DLD1 (cell line): ENCODE results near the gene RIMS3.

ENCODE experiments used
- in situ Hi-C: cut with HindIII; loops from 2 replicates; pipeline ENCODE4 v1.10.0; 2017; ENCODE audit warnings: low sequenced_read_pairs

The RIMS3 gene

DNA sequence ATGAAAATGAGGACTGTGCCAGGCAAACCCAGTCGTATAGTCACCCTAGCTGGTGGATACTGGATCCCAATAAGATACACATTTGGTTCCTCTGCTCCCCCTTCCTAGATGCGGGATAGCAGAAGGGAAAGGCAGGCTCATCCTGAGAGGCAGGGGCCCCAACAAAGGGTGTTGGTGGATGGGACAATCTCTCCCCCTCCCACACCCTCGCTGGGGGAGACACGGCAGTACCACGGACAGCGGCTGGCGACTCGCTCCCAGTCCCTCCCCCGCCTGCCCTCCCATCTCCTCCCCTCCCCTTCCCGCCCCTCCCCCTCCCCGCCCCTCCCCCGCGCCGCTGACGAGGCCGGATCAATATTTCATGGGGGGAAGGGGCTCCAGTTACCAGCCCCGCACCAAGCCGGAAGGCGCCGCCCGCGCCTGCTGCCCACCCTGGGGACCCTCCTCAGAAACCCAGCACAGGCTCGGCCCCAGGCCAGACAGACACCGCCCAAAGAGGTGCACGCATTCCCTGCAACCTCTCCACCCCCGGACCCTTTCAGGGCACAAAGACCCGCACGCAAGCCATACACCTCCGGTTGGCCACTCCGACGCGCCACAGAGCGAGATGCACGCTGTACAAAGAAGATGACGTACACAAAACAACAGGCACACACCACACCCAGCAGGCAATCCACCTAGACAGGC is 11.5 kb downstream of the RIMS3 start:
- in situ Hi-C loops: no loop called here

DNA sequence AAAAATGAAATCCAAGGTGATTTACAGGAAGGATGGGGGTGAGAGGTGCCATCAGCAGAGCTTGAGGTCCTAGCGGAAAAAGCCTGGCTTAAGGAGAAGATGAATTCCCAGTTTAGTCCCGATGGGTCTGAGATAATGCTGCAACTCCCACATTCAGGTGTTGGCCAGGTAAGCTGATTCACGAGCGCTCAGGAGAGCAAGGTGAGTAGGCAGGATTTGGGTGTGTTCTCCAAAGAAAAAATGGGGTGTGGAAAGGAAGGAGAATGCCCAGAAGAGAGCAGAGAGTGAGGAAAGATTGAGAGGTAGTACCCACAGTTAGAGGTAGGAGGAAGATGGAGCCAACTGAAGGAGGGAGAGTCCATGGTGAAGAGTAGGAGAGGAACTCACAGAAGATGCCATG is 12.5 kb downstream of the RIMS3 start:
- in situ Hi-C loops: no loop called here

DNA sequence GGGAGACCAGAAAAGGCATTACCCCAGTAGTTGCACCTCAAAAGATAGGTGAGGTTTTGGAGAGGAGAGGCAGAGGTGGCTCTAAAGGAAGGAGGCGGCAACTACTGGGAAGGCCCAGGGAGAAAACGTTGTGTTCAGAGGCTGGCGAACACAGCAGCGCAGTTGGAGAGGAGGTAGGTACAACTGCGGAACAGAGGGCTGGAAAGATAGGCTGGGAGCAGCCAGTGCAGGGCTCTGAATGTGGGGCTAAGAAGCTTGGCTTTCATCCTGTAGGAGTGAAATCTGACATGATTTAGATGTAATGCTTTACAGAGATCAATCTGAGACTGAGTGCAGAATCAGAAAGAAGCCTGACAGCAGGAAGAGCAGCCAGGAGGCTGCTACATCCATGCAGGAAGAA is 13.0 kb downstream of the RIMS3 start:
- in situ Hi-C loops: no loop called here

DNA sequence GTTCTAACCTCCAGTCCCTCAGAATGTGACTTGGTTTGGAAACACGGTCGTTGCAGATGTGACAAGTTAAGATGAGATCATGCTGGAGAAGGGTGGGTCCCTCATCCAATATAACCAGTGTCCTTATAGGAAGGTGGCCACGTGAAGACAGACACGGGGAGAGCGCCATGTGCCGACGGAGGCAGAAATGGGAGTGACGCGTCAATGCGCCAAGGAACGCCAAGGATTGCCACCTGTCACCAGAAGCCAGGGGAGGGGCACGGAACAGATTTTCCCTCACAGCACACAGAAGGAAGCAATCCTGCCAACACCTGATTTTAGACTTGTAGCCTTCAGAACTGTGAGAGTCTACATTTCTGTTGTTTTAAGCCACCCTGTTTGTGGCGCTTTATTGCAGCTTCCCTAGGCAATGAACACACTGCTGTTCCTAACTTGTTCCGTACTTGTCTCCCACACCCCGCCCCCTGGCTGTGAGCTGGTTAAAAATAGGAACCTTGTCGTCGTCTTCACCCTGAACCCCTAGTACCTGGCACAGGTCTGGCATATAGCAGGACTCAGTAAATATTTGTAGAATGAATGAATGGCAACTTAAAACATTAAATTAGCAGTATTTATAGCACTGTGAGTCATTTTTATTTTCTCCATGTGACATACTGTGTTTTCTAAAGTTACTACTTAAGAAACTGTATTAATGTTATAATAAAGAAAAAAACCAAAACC is 14.2 kb downstream of the RIMS3 start:
- in situ Hi-C loops: no loop called here

DNA sequence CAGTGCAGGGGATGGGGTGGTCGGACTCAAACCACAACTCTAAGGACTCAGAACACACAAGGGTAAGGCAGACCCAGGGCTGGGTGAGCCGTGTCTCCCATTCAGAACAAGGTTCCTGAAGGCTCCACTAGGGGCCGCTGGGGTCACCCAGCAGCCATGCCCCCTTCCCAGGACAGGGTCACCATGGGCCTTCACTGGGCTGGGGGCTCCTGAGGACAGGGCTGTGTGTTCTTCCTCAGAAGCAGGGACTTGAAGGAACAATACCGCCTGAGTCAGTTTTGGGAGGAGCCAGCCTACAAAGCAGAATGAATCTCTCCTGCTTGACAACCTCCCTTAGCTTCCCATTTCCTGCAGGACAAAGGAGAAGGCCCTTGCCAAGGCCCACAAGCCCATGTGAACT is 15.4 kb downstream of the RIMS3 start:
- in situ Hi-C loops: no loop called here

DNA sequence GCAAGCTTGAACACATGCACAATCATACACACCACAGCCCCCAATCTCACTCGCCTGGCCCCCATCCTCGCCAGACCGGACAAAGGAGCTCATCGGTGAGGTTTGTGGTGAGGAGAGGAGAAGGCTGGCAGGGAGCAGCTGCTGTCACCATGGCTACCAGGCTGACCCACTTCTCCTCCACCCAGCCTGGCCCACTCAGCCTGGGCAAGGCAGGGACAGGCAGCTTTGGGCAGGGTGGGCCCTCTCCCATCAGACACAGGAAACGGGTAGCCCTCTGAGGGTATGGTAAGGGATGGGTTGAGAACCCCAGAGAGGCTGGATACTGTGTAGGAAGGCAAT is 15.9 kb downstream of the RIMS3 start:
- in situ Hi-C loops: no loop called here

DNA sequence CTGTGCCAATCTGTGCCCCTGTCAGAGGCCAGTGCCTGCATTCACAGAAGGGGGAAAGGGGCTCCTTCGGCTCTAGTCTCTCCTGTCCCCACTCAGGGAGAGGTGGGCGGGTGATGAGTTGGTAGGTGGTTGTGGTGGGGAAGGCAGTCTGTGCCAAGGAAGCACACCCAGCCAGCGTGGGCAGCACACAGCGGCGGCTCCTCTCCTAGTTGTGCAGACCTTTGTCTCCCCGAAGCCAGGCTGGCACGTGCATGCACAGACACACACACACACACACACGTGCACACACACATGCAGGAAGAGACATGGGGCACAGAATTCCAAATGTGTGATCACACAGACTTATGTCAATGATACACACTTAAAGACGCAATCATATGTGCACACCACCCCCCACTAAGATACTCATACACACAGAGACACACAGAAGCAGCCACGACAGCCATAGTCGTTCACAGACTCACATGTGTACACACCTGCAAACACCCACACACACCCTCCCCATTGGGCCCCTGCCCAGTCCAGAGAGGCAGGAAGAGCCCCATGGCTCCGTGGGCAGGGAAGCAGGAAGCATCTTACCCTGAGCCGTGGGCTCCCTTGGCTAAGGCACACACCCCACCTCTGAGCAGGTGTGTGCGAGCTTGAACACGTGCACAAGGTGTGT is 16.4 kb downstream of the RIMS3 start:
- in situ Hi-C loops: no loop called here

DNA sequence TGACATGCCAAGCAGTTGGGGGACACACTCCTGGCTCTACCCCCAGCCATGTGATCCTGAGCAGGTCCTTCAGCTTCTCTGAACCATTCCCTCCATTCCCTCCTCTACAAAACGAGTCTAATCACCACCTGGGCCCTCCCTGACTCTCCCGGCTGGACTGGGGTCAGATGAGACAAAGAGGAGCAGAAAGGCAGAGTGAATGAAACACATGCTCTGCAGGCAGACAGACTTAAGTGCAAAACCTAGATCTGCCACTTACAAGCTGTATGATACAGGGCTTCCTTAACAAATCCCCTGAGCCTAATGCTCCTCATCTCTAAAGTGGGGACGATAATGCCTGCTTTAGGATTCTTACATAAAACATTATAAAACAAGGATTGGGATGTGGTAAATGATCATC is 17.3 kb downstream of the RIMS3 start:
- in situ Hi-C loops: no loop called here

DNA sequence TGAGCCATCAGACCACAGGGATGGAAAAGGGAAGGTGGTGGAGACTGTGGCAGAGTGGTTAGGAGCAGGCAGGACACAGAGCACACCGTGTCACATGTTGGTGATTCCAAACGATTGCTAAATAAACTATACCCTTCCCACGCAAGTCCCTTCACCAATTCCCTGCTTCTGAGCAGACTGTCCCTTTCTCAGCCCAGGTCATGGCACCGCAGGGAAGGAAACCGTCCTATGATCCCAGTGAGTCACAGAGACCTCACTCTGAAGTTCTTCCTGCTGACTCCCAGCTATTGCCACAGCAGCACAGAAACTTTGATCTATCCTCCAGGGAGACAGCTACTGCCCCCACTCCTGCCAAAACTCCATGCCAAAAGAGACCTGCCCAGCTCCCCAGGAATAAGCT is 19.2 kb downstream of the RIMS3 start:
- in situ Hi-C loops: no loop called here

DNA sequence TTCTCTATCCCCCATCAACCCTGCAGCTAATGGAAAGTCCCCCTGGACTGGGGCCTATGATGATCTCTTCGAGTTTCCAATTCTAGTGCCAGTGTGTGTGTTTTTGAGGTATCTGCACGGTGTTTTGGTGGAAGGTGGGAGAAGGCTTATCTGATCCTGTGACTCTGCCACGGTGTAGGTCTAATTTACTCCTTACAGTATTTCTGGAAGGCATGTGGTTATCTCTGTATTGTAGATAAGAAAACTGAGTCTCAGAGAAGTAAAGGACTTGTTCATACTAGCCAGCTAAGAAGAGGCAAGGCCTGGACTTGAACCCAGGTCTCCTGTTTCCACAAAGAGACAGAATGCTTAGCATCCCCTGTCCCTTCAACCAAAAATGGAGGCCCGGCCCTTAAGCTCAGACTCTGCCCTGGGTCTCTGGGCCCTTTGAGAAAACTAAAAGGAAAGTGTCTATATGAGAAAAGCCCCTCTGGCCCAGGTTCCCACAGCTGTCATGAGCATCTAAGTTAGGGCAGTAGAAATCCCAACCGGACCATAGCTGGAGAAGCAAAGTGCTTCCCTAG is 20.3 kb downstream of the RIMS3 start:
- in situ Hi-C loops: no loop called here

DNA sequence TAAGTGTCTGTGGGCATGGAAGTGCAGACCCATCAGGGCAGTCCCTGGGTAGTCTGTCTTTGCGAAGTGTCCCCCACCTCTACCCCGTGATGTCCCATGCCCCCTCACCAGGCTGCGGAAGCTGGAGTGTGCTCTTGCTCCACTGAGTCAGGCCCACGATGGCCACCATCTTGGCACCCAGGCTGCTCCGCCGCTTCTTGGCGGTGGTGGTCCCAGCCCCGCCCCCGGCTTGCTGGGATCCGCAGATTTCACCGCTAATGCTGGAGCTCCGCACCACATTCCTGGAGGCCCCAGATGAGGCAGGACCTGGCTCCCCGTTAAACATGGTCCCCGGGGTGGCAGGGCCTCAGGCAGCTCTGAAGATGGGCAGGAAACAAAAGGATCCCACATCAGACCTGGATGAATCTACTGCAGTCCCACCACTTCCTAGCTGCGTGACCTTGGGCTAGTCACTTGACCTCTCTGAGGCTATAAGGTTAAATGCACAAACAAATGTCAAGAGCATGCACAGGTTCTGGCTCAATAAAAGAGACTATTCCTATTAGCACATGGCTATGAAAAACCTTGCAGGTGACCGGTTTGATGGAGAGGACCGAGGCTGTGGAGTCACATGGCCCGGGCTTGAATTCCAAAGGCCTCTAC is 23.8 kb downstream of the RIMS3 start:
- in situ Hi-C loops: no loop called here

DNA sequence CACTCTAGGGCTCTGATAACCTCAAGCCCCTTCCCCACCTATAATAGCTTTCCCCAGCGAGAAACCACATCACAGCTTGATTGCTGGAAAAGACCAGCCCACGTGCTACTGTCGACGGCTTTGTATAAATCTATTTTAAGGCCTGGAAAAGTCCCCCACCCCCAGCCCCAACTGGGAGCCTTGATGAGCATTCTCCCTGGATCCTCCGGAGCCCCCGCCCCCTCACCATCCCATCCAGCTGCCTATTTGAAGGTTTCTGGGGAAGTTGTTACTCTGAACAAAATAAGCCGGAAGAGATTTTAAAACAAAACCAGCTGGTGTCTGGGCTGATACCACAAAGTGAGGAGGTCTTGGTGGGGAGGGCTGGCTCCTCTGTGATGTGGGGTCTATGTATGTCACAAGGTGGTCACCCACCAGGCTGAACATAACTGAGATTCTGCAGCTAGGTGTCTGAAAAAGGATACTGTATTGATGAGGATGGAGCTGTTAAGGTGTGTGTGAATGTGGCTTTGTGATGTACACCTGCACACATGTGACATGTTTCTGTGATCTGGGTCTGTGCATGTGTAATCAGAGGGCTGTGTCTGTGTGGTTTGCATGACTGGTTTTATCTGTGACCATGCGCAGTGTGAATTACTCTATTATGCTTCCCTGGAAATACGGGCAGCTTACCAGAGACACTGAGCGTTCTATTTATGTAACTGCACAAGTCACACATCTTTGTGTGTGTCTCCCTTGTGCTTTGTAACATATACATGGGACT is 25.0 kb downstream of the RIMS3 start:
- in situ Hi-C loops: no loop called here

DNA sequence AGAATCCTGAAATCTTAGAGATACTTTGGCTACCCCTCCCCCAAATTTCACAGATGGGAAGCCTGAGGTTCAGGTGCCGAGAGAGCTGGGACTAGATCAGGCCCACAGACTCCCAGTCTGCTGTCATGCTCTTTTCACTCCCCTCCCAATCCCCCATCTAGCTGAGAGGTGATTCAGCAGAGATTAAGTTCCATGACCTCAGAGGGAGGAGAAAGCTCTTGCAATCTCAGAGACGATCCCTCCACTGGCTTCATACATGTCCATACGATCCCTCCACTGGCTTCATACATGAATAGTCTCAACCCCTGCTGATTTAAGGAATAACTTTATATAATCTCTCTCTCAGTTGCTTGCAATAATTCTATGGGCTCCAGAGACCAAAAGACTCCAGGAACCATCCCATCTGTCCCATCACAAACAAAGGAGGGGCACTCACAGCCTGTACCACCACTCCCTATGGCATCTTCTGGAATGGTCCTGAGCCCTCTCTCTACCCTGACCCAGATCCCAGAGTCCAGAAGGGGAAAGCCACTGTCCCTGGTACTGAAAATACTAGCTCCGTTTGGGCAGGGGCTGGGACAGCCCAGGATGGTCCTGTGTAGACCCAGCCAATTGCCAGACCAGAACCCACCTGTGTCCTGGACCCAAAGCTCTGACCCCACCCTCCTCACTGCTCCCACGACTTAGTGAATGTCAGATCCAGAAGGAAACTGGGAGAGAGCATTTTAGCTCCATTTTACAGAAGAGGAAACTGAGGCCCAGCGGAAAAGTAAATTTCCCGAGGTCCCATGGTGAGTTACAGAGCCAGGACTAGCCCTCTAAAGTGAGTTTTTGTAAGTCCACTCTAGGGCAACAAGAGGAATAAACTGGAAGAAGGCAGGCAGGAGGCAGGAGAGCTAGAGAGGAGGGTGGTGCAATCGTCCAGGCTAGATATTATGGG is 27.1 kb downstream of the RIMS3 start:
- in situ Hi-C loops: no loop called here

DNA sequence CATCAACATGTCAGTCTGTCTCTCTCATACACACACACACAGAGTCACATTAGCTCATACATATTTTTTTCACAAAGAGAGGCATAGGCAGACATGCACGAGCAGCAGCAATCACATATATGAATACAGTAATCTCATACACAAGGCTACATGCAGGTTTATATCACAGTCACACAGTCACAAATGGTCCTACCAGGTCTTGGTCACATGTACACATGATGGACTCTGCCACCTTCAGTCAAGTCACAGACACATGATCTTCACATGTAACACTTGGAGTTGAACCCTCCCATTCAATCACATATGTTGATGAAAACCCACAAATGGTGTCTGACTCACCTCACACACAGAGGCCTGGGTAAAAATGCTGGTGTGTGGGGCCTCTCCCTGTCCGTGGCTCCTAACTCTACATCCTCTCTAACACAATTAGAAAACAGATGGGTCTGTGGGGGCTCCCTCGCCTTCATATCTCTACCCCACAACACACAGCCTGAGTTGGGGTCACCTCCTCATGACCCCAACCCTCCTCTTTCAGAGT is 27.9 kb downstream of the RIMS3 start:
- in situ Hi-C loops: no loop called here

DNA sequence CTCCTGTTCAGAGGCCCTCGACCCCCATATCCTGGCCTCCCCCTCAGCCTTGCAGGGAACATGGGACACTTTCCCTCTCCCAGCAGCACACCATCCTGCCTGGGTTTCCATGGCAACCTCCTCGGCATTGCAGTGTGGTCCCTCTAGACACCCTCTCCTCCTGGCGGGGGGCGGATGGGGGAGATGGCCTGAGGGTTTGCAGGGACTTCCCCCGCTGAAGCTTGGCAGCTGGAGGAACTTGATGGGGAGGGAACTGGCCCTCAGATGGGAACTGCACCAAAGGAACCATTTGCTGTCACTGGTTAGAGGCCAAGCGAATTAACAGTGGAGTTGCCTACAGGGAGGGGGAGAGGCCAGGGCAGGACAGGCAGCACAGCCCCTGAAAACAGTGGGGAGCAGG is 28.7 kb downstream of the RIMS3 start:
- in situ Hi-C loops: no loop called here

DNA sequence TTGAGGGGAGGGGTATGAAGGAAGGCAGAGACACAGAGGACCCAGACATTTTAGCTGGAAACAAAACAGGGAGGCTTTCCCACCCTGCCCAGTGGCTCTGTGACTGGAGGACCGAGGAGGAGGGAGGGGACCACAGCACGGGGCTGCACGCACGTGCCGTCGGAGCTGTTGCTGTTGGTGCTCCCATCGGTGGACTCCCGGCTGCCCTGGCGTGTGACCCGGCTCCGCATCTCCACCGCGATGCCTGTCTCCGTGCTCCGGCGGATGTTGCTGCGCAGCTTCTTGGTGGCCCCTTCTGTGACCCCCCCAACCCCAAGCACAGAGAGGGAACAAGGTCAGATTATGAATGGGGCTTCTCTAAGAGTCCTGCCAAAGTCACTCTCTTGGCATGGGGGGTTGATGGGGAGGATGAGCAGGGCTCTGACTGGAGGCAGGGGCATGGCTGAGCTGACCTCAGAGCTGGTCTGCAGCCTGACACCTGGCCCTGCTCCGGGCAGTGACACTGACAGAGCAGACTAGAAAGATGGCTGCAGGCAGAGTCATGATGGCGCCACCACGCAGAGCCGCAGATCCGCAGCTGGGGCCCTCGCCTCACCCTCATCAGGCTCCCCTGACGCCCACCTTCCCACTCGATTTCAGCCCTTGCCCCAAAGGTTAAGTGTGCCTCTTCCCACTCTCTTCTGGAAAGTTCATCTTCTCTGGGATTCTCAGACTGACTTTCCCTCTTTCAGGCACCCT is 29.6 kb downstream of the RIMS3 start:
- in situ Hi-C loops: no loop called here

DNA sequence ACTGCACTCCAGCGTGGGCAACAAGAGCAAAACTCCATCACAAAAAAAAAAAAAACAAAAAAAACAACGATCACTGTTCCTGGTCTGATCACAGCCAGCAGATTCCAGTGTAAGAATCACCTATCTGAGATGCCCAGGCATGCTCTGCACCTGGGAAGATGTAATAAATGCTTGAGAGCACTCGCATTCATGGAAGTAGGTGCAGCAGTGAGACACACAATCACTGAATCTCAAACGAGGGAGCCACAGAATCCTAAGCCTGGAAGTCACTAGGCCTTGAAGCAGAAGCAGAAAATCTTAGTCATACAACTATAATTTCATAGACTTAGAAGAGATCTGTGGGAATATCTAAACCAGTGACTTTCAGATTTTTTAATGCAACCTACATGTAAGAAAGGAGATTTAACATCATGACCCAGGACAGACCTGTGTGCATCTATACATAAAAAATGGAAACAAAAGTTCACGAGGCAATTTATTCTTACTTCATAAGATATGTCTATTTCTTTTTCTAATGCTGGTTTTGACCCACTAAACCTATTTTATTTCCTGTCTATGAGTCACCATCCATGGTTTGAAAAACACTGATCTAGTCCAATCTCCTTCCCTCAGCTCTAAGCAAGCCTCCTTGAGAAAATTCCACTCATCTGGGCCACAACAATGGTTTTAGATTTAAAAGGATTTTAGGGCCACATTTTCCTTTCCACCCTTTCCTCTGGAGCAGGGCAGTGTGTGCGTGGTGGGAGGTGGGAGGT is 30.4 kb downstream of the RIMS3 start:
- in situ Hi-C loops: no loop called here

DNA sequence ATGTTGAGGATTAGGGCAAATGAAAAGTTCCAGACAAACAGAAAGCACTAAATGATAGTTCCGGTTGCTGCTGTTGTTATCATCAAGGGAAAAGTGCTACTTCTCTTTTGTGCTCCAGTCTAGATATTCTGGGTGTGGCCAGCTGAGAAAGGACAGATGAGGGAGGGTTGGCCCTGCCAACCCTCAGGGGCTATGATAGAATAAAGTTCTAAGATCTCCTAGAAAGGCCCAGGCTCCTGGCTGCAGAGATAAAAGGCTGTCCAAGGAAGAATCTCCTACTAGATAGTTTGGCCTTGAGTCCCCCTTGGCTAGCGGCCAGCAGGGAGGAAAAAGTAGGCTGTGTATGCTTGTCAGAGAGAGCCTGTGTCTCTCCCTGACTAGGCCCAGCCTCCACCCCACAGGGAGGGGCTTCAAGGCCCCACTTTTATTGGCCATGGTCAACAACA is 31.5 kb downstream of the RIMS3 start:
- in situ Hi-C loops: no loop called here
